AG09319 (cell line): ENCODE measurements around the gene UPK3A.

Source experiments
- DNase-seq: peaks from one replicate; pipeline ENCODE4 v3.0.0-alpha.2; 2010; ENCODE audit warnings: low read depth; ENCODE audit errors: extremely low read depth
- CTCF ChIP-seq: IDR thresholded peaks from 2 replicates; pipeline ENCODE4 v1.5.1; 2011; ENCODE audit warnings: low read depth, mild to moderate bottlenecking, inconsistent platforms, low read length, moderate library complexity

Gene UPK3A

GRCh38 chr22:45343143-45343542, 58.4 kb downstream of the UPK3A start:
- DNase-seq: no peak
- no peak for TF ChIP-seq CTCF

GRCh38 chr22:45344334-45344733, 59.6 kb downstream of the UPK3A start:
- no peak for DNase-seq

More at GRCh38 chr22:45344334-45344733, 59.6 kb downstream of the UPK3A start:
- no peak; the same call in none of the 2 replicates for TF ChIP-seq CTCF
